Suprapubic skin (tissue), 4 donors: ENCODE measurements around the gene PIP5K1C.

Experiments
- EP300 ChIP-seq: sonication (generic); formaldehyde crosslinking; IDR thresholded peaks from one replicate; pipeline ENCODE4 v1.6.1; 2017; ENCODE audit warnings: antibody characterized with exemption
- POLR2A ChIP-seq, 2 donors: fragments of 450-650 bp; IDR thresholded peaks; one replicate each; pipeline ENCODE4 v1.6.1; 2017; ENCODE audit warnings: antibody characterized with exemption in 2 of 2, mild to moderate bottlenecking in 2 of 2, moderate library complexity in 2 of 2
- POLR2AphosphoS5 ChIP-seq, 3 donors: sonication (generic); formaldehyde crosslinking; IDR thresholded peaks; one replicate each; pipeline ENCODE4 v1.6.1; 2017; ENCODE audit warnings: antibody characterized with exemption in 3 of 3
- TF ChIP-seq, protein P1 (sequence below), 2 donors: fragments of 200-600 bp in 1 of 2; fragments of 450-650 bp in 1 of 2; sonication (generic) in 1 of 2; IDR thresholded peaks; one replicate each; pipeline ENCODE4 v1.5.1; 2016 to 2019; ENCODE audit warnings: antibody characterized with exemption in 2 of 2, mild to moderate bottlenecking in 1 of 2, moderate library complexity in 1 of 2

GRCh38 chr19:3623716-3624115, 76.6 kb downstream of the PIP5K1C start:
- TF ChIP-seq, protein P1, sequence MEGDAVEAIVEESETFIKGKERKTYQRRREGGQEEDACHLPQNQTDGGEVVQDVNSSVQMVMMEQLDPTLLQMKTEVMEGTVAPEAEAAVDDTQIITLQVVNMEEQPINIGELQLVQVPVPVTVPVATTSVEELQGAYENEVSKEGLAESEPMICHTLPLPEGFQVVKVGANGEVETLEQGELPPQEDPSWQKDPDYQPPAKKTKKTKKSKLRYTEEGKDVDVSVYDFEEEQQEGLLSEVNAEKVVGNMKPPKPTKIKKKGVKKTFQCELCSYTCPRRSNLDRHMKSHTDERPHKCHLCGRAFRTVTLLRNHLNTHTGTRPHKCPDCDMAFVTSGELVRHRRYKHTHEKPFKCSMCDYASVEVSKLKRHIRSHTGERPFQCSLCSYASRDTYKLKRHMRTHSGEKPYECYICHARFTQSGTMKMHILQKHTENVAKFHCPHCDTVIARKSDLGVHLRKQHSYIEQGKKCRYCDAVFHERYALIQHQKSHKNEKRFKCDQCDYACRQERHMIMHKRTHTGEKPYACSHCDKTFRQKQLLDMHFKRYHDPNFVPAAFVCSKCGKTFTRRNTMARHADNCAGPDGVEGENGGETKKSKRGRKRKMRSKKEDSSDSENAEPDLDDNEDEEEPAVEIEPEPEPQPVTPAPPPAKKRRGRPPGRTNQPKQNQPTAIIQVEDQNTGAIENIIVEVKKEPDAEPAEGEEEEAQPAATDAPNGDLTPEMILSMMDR (IDR thresholded peaks at IDR 0.05), result no peak
- TF ChIP-seq EP300 (no peak), POLR2A (IDR thresholded peaks at IDR 0.05) (no peak), POLR2AphosphoS5 (IDR thresholded peaks at IDR 0.05) (no peak)
